ENCODE data around the gene NCOA7. TPM values are rescaled to one million over a fixed set of nuclear protein-coding genes. Genes with fewer than 3 reads are reported as not detected.

NCOA7 gene
- total and polyA plus RNA-seq, 4 donors = 8.6 to 40.9 (median 17.6) TPM

DNA sequence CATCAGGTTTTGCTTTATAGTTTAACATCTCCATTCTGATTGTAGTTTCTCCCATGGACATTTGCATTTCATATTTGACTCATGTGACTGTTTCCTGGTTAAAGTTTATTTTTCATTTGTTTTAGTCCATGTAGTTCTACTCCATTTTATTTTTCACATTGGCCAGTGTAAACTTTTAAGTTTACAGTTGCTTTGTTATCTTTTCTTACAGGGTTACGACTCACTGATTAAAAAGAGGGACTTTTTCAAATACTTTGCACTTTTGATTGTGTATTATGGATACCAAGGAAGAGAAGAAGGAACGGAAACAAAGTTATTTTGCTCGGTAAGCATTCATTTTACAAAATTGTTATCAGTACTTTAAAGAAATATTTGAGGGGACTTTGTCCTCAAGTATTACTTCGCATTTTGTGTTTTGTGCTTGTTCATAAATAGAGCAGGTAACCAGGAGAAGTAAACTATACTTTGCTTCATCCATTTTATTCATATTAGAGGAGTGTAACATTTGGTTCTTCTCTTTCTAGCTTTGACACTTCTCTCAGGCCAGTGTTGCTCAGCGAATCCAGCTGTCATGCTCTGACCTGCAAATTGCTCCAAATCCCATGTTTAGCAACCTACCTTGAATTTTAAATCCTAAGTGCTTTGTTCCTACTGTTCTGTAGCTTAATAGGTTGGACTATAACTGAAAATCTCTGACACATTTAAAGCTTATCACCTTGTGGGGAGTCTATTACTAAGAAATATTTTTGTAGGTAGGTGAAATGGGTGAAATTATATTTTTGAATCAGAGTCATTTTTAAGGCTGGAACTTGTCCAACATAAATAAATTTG, 24.5 kb downstream of the NCOA7 start:
- Histone ChIP-seq H3K36me3 (ENCODE audit: control insufficient read depth in 4 of 4, insufficient read depth in 3 of 4, low read depth in 1 of 4, low read length in 3 of 4) (no peaks in the 10 kb centered on the region), H3K27ac (ENCODE audit: low read depth in 1 of 2, low read length in 2 of 2) (peak overlapping the region; percentile 25 to 63), H3K9me3 (ENCODE audit: control insufficient read depth in 4 of 4, low read length in 3 of 4) (no peaks in the 10 kb centered on the region), H3K27me3 (ENCODE audit: control insufficient read depth in 4 of 4, insufficient read depth in 4 of 4, low read length in 3 of 4) (no peaks in the 10 kb centered on the region), H3K4me1 (ENCODE audit: control insufficient read depth in 4 of 4, insufficient read depth in 4 of 4, low read length in 3 of 4) (peaks cover 7 to 61% (median 38%) of the 10 kb centered on the region in 4 donors), H3K9ac (ENCODE audit: low read depth in 1 of 2, low read length in 2 of 2) (peak overlapping the region; percentile 55 to 79), H3K4me3 (ENCODE audit: low read depth in 1 of 3, low read length in 3 of 3) (peak overlapping the region in 2 of 3 donors; percentile 3 to 8)
- TF ChIP-seq FOXA2 (IDR thresholded peaks at IDR 0.05) (no peak), EGR1 (IDR thresholded peaks at IDR 0.05; ENCODE audit: low read depth in 2 of 2) (no peak), RXRA (IDR thresholded peaks at IDR 0.05) (no peak), TAF1 (conservative IDR thresholded peaks at IDR 0.05) (no peak), YY1 (IDR thresholded peaks at IDR 0.05) (peak; percentile 81), REST (IDR thresholded peaks at IDR 0.05) (peak; percentile 2), HNF4A (conservative IDR thresholded peaks at IDR 0.05) (peak in 1 of 2 donors; percentile 11)
- no peak for DNase-seq (ENCODE audit: low spot score)
- 14% methylated on average over 5 of the region's 5 CpGs for WGBS

DNA sequence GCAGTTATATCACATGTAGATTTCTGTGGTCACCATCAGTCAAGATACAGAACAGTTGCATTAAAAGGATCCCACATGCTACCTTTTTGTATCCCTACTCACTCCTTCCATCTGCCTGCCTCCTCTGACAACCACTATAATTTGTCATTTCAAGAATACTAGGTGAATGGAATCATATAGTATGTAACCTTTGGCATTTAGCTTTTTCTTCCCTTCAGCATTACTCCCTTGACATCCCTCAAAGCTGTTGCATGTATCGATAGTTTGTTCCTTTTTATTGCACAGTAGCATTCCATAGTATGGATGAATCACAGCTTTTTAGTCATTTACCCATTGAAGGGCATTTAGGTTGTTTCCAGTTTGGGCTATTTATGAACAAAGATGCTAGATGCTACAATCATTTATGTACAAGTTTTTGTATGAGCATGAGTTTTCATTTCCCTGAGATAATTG, 26.1 kb downstream of the NCOA7 start:
- no peaks in the 10 kb centered on the region for H3K36me3 ChIP-seq (ENCODE audit: control insufficient read depth in 4 of 4, insufficient read depth in 3 of 4, low read depth in 1 of 4, low read length in 3 of 4)
- TF ChIP-seq, protein P1, sequence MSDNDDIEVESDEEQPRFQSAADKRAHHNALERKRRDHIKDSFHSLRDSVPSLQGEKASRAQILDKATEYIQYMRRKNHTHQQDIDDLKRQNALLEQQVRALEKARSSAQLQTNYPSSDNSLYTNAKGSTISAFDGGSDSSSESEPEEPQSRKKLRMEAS (IDR thresholded peaks at IDR 0.05) = no peak
- TF ChIP-seq RAD21 (IDR thresholded peaks at IDR 0.05) (no peak), RXRA (IDR thresholded peaks at IDR 0.05) (no peak), FOXA1 (IDR thresholded peaks at IDR 0.05) (no peak), EGR1 (IDR thresholded peaks at IDR 0.05; ENCODE audit: low read depth in 2 of 2) (no peak), REST (IDR thresholded peaks at IDR 0.05) (no peak), GABPA (IDR thresholded peaks at IDR 0.05 in 1 of 2, conservative IDR thresholded peaks at IDR 0.05 in 1 of 2) (no peak), HNF4A (conservative IDR thresholded peaks at IDR 0.05) (no peak), CTCF (IDR thresholded peaks at IDR 0.05; ENCODE audit: low read depth, low read length, missing input control) (no peak), HNF4G (IDR thresholded peaks at IDR 0.05) (no peak), SP1 (IDR thresholded peaks at IDR 0.05) (no peak), TAF1 (conservative IDR thresholded peaks at IDR 0.05) (no peak), JUND (IDR thresholded peaks at IDR 0.05) (no peak)
- TF ChIP-seq, protein P2, sequence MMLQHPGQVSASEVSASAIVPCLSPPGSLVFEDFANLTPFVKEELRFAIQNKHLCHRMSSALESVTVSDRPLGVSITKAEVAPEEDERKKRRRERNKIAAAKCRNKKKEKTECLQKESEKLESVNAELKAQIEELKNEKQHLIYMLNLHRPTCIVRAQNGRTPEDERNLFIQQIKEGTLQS (IDR thresholded peaks at IDR 0.05) = no peak
- TF ChIP-seq, protein P3, sequence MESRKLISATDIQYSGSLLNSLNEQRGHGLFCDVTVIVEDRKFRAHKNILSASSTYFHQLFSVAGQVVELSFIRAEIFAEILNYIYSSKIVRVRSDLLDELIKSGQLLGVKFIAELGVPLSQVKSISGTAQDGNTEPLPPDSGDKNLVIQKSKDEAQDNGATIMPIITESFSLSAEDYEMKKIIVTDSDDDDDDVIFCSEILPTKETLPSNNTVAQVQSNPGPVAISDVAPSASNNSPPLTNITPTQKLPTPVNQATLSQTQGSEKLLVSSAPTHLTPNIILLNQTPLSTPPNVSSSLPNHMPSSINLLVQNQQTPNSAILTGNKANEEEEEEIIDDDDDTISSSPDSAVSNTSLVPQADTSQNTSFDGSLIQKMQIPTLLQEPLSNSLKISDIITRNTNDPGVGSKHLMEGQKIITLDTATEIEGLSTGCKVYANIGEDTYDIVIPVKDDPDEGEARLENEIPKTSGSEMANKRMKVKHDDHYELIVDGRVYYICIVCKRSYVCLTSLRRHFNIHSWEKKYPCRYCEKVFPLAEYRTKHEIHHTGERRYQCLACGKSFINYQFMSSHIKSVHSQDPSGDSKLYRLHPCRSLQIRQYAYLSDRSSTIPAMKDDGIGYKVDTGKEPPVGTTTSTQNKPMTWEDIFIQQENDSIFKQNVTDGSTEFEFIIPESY (IDR thresholded peaks at IDR 0.05) = no peak
- no peaks in the 10 kb centered on the region for H3K27me3 ChIP-seq (ENCODE audit: control insufficient read depth in 4 of 4, insufficient read depth in 4 of 4, low read length in 3 of 4)
- H3K27ac ChIP-seq (ENCODE audit: low read depth in 1 of 2, low read length in 2 of 2) = no peak overlapping the region
- H3K9ac ChIP-seq (ENCODE audit: low read depth in 1 of 2, low read length in 2 of 2) = no peak overlapping the region
- DNase-seq (ENCODE audit: low spot score) = no peak
- H3K4me1 ChIP-seq (ENCODE audit: control insufficient read depth in 4 of 4, insufficient read depth in 4 of 4, low read length in 3 of 4) = peaks cover 9 to 74% (median 49%) of the 10 kb centered on the region in 4 donors
- no peaks in the 10 kb centered on the region for H3K9me3 ChIP-seq (ENCODE audit: control insufficient read depth in 4 of 4, low read length in 3 of 4)
- H3K4me3 ChIP-seq (ENCODE audit: low read depth in 1 of 3, low read length in 3 of 3) = peak overlapping the region in 1 of 3 donors; percentile 10
- WGBS = 78% methylated on average over 1 of the region's 1 CpG

All from liver (tissue), 9 donors.